ENCODE data around the gene CLIC3. TPM values are rescaled to one million over a fixed set of nuclear protein-coding genes. Genes with fewer than 3 reads are reported as not detected.

Gene CLIC3
- total RNA-seq, 1 experiment from 2014 or later, result 4.3 TPM

DNA sequence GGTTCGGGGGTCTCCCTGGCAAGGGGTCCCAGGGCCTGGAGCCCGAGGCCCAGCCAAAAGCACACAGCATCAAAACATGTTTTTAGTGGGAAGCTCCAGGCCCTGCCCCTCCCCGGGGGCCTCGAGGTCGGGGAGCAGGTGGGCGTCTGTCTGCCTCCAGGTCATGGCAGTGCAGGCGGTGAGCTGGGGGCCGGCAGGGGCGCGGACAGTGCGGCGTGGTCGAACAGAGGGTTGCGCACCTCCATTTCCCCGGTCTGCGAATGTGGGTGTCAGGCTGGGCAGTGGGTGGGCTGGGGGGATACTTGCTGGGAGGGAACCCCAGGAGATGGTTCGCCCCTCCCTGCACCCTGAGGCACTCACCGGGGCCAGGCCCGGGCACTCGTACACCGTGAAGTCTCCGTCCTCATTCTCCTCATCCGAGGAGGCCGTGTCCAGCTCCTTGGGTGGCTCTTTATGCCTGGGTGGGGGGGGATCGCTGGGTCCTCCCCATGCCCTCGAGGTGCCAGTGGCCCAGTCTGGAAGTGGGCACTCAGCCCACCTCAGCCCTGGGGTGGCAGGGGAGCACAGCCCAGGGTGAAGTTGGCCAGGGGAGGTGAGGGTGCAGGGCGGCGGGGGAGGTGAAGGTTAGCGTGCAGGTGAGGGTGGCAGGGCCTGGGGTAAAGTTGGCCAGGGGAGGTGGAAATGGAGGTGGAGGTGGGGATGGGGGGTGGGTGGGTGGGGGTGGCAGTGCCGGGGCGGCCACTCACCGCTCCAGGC is 43.4 kb upstream of the CLIC3 start:
- TF ChIP-seq EZH2phosphoT487 (IDR thresholded peaks at IDR 0.05; ENCODE audit: borderline replicate concordance, low read length) (no peak), CTCF (conservative IDR thresholded peaks at IDR 0.05; ENCODE audit: low read depth, low read length) (no peak), EZH2 (IDR thresholded peaks at IDR 0.05; ENCODE audit: low read length, unreplicated experiment) (no peak)
- ChIA-PET POLR2A (ENCODE audit: unreplicated experiment) (no interaction called here), CTCF (no interaction called here)
- H3K27ac ChIP-seq (ENCODE audit: low read length), result no peak overlapping the region
- BruUV-seq (replicated peaks), result no TSS peak
- no peak overlapping the region for H3K4me3 ChIP-seq (ENCODE audit: low read length)
- H3K27me3 ChIP-seq (ENCODE audit: low read length), result no peaks in the 10 kb centered on the region
- no peak for DNase-seq
- no peak overlapping the region for H3K9ac ChIP-seq (ENCODE audit: low read length)
- H2AFZ ChIP-seq (ENCODE audit: low read length), result no peak overlapping the region
- H3K9me2 ChIP-seq (replicated peaks; ENCODE audit: low read length), result no peaks in the 10 kb centered on the region
- H3K4me2 ChIP-seq (ENCODE audit: low read length), result no peak overlapping the region
- H4K20me1 ChIP-seq (ENCODE audit: low read length), result peaks cover 7% of the 10 kb centered on the region; the same call in 1 of the 2 replicates
- no peaks in the 10 kb centered on the region for H3K36me3 ChIP-seq (ENCODE audit: low read depth, low read length)
- H3K9me3 ChIP-seq (ENCODE audit: low read length), result no peaks in the 10 kb centered on the region
- H3F3A ChIP-seq (ENCODE audit: low read length, unreplicated experiment), result no peaks in the 10 kb centered on the region
- intact Hi-C loops (cut with micrococcal nuclease), result loop anchor here (5.0 kb wide), 1 partner anchor 252 kb away; no protein-coding TSS in a partner anchor
- peaks cover 13% of the 10 kb centered on the region for H3K4me1 ChIP-seq (ENCODE audit: insufficient read depth, low read length)
- H3K79me2 ChIP-seq (ENCODE audit: low read length), result peaks cover 17% of the 10 kb centered on the region
- no peak for ATAC-seq

DNA sequence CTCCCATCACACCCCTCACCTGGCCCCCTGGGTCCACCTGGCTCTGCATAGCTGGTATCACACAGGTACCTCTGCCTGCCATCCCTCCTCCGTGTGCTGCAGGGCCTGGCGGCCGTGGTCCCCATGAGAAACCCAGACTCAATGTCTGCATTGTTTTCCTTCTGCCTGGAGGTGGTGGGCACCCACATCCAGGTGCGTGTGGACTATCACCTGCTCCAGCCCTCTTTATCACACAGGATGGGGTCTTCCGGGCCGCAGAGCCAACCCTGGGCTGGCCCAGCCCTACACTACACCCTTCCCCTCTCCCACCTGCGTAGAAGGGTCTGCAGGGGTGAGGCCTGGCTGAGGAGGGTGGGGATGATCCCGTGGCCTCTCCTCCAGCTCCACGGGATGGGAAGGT is 42.5 kb upstream of the CLIC3 start:
- Histone ChIP-seq H3F3A (ENCODE audit: low read length, unreplicated experiment) (no peaks in the 10 kb centered on the region), H3K79me2 (ENCODE audit: low read length) (peaks cover 8% of the 10 kb centered on the region), H3K4me2 (ENCODE audit: low read length) (no peak overlapping the region), H3K27me3 (ENCODE audit: low read length) (no peaks in the 10 kb centered on the region), H3K36me3 (ENCODE audit: low read depth, low read length) (no peaks in the 10 kb centered on the region), H3K4me3 (ENCODE audit: low read length) (no peak overlapping the region), H3K27ac (ENCODE audit: low read length) (no peak overlapping the region), H2AFZ (ENCODE audit: low read length) (no peak overlapping the region), H3K4me1 (ENCODE audit: insufficient read depth, low read length) (peaks cover 9% of the 10 kb centered on the region), H3K9me2 (replicated peaks; ENCODE audit: low read length) (no peaks in the 10 kb centered on the region), H3K9ac (ENCODE audit: low read length) (no peak overlapping the region), H4K20me1 (ENCODE audit: low read length) (peaks cover 3% of the 10 kb centered on the region; the same call in 1 of the 2 replicates), H3K9me3 (ENCODE audit: low read length) (no peaks in the 10 kb centered on the region)
- ChIA-PET CTCF (no interaction called here), POLR2A (ENCODE audit: unreplicated experiment) (no interaction called here)
- TF ChIP-seq EZH2phosphoT487 (IDR thresholded peaks at IDR 0.05; ENCODE audit: borderline replicate concordance, low read length) (no peak), EZH2 (IDR thresholded peaks at IDR 0.05; ENCODE audit: low read length, unreplicated experiment) (no peak), CTCF (conservative IDR thresholded peaks at IDR 0.05; ENCODE audit: low read depth, low read length) (no peak)
- intact Hi-C loops (cut with micrococcal nuclease), result loop anchor here (5.0 kb wide), 1 partner anchor 252 kb away; no protein-coding TSS in a partner anchor
- BruUV-seq (replicated peaks), result no TSS peak
- DNase-seq (no peak), ATAC-seq (no peak)

DNA sequence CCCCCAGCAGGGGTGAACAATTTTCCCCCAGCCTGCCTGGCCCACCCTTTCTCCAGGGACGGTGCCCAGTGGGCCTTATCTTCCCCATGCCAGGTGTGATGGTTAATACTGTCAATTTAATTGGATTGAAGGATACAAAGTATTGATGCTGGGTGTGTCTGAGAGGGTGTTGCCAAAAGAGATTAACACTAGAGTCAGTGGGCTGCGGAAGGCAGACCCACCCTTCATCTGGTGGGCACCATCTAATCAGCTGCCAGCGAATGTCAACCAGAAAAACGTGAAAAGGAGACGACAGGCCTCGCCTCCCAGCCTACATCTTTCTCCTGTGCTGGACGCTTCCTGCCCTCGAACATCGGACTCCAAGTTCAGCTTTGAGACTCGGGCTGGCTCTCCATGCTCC is 41.1 kb upstream of the CLIC3 start:
- no peak overlapping the region for H3K4me2 ChIP-seq (ENCODE audit: low read length)
- no peaks in the 10 kb centered on the region for H3F3A ChIP-seq (ENCODE audit: low read length, unreplicated experiment)
- no peak overlapping the region for H3K9ac ChIP-seq (ENCODE audit: low read length)
- peaks cover 8% of the 10 kb centered on the region for H3K4me1 ChIP-seq (ENCODE audit: insufficient read depth, low read length)
- no peaks in the 10 kb centered on the region for H3K9me2 ChIP-seq (replicated peaks; ENCODE audit: low read length)
- H3K36me3 ChIP-seq (ENCODE audit: low read depth, low read length), result no peaks in the 10 kb centered on the region
- POLR2A ChIA-PET (ENCODE audit: unreplicated experiment), result no interaction called here
- H3K9me3 ChIP-seq (ENCODE audit: low read length), result no peaks in the 10 kb centered on the region
- no peak overlapping the region for H2AFZ ChIP-seq (ENCODE audit: low read length)
- TF ChIP-seq EZH2 (IDR thresholded peaks at IDR 0.05; ENCODE audit: low read length, unreplicated experiment) (no peak), EZH2phosphoT487 (IDR thresholded peaks at IDR 0.05; ENCODE audit: borderline replicate concordance, low read length) (no peak), CTCF (conservative IDR thresholded peaks at IDR 0.05; ENCODE audit: low read depth, low read length) (no peak)
- no peaks in the 10 kb centered on the region for H4K20me1 ChIP-seq (ENCODE audit: low read length)
- CTCF ChIA-PET, result no interaction called here
- no peaks in the 10 kb centered on the region for H3K27me3 ChIP-seq (ENCODE audit: low read length)
- no peak overlapping the region for H3K4me3 ChIP-seq (ENCODE audit: low read length)
- BruUV-seq (replicated peaks), result no TSS peak
- DNase-seq, result no peak
- no peaks in the 10 kb centered on the region for H3K79me2 ChIP-seq (ENCODE audit: low read length)
- ATAC-seq, result no peak
- H3K27ac ChIP-seq (ENCODE audit: low read length), result no peak overlapping the region
- intact Hi-C loops (cut with micrococcal nuclease), result loop anchor here (5.0 kb wide), 1 partner anchor 250 kb away; no protein-coding TSS in a partner anchor

All from PC-3 (cell line).